Calu3 (cell line): Measurements from ENCODE around the gene MLLT3. TPM values are rescaled to one million over a fixed set of nuclear protein-coding genes. Genes with fewer than 3 reads are reported as not detected.

ENCODE experiments used
- BruUV-seq: library from RNA; stranded (reverse); fragments of 400-500 nt; replicated peaks from 2 replicates; lab custom pipeline; 2021; lab: Mats Ljungman, UMichigan
- CTCF ChIA-PET: fragments of 300-600 bp; sonication (Branson Sonifier 250); formaldehyde crosslinking; loops from one replicate; lab custom pipeline; 2022; ENCODE audit warnings: antibody characterized with exemption; lab: Charles Lee
- DNase-seq: peaks from one replicate; pipeline ENCODE4 v3.0.0; 2022
- H3K27ac Mint-ChIP-seq: one replicate; pipeline ENCODE4 v1.8.0; 2022; ENCODE audit warnings: mixed read lengths; ENCODE audit not compliant: unreplicated experiment
- H3K27me3 Mint-ChIP-seq: one replicate; pipeline ENCODE4 v1.8.0; 2022; ENCODE audit warnings: mixed read lengths; ENCODE audit not compliant: unreplicated experiment
- H3K36me3 Mint-ChIP-seq: one replicate; pipeline ENCODE4 v1.8.0; 2022; ENCODE audit warnings: mild to moderate bottlenecking, moderate library complexity, mixed read lengths; ENCODE audit not compliant: insufficient read depth, unreplicated experiment
- H3K4me1 Mint-ChIP-seq: one replicate; pipeline ENCODE4 v1.8.0; 2022; ENCODE audit warnings: mild to moderate bottlenecking, low read depth, mixed read lengths; ENCODE audit not compliant: unreplicated experiment
- H3K4me3 Mint-ChIP-seq: one replicate; pipeline ENCODE4 v1.8.0; 2022; ENCODE audit warnings: mild to moderate bottlenecking, low read depth, moderate library complexity, mixed read lengths; ENCODE audit not compliant: unreplicated experiment
- H3K9me3 Mint-ChIP-seq: one replicate; pipeline ENCODE4 v1.8.0; 2022; ENCODE audit warnings: low read depth, mixed read lengths; ENCODE audit not compliant: unreplicated experiment
- intact Hi-C: fragments of 100-400 bp; cut with micrococcal nuclease; formaldehyde crosslinking; loops from one replicate; pipeline ENCODE4 v1.10.0; 2022; ENCODE audit not compliant: unreplicated experiment
- total RNA-seq: library from RNA; stranded (reverse); gene quantifications from 2 replicates; pipeline ENCODE4 v1.2.3, GENCODE V29; 2022
- TF ChIP-seq, protein P1 (sequence below): fragments of 200-600 bp; IDR thresholded peaks from one replicate; pipeline ENCODE4 v1.8.0; 2022; ENCODE audit warnings: antibody characterized with exemption; ENCODE audit not compliant: unreplicated experiment

Gene MLLT3
- total RNA-seq, 1 experiment from 2014 or later, result 23.1 TPM

DNA sequence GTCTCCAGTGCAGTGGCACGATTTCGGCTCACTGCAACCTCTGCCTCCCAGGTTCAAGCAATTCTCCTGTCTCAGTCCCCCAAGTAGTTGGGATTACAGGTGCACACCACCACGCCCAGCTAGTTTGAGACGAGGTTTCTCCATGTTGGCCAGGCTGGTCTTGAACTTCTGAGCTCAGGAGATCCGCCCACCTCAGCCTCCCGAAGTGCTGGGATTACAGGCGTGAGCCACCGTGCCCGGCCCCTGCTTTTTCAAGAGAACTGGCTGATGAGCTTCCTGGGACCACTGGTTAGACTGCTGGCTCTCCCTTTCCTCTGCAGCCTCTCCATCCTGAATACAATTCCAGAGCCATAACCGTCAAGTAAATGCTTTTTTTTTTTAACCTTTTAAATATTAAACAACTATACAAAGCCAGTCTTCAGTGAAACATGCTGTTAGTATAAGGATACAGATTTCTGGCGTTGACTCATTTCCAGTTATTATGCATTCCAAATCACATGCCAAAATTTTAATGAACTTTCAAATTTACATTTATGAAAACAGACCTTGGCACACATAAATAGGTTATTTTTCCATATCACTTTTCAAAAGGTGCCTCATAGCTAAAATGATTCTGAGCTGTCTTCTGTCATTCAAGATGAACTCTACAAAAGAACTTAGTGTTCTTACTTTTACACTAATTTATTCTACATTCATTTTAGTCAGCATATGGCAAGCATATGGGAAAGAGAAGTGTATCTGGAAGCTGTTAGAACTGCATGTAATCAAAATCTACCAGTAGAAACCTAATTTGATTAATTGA is 116.0 kb downstream of the MLLT3 start:
- CTCF ChIA-PET, result no interaction called here
- TF ChIP-seq, protein P1, sequence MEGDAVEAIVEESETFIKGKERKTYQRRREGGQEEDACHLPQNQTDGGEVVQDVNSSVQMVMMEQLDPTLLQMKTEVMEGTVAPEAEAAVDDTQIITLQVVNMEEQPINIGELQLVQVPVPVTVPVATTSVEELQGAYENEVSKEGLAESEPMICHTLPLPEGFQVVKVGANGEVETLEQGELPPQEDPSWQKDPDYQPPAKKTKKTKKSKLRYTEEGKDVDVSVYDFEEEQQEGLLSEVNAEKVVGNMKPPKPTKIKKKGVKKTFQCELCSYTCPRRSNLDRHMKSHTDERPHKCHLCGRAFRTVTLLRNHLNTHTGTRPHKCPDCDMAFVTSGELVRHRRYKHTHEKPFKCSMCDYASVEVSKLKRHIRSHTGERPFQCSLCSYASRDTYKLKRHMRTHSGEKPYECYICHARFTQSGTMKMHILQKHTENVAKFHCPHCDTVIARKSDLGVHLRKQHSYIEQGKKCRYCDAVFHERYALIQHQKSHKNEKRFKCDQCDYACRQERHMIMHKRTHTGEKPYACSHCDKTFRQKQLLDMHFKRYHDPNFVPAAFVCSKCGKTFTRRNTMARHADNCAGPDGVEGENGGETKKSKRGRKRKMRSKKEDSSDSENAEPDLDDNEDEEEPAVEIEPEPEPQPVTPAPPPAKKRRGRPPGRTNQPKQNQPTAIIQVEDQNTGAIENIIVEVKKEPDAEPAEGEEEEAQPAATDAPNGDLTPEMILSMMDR, result no peak
- no TSS peak for BruUV-seq

DNA sequence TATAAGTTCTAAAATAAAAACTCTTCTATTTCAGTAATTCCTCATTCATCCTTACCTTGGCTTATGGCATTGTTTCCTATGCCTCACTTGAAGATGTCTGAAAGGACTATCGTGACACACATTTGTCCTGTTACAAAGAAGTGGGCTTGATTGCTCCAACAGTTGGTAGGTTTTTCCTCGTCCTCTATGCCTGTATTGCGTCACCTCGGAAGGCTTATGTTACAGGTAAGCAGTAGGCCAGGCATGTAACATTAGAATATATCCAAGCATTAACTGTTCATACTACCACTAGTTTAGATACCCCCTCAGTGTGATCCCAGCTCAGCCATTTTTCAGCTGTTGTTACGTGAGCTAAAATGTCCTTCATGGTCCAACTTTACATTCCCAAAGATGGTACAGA is 116.7 kb downstream of the MLLT3 start:
- TF ChIP-seq, protein P1, result no peak
- intact Hi-C loops, result no loop called here
- H3K36me3 Mint-ChIP-seq, result no peaks in the 10 kb centered on the region
- H3K4me1 Mint-ChIP-seq, result no peaks in the 10 kb centered on the region
- no peak overlapping the region for H3K27ac Mint-ChIP-seq
- H3K4me3 Mint-ChIP-seq, result no peak overlapping the region
- H3K9me3 Mint-ChIP-seq, result no peaks in the 10 kb centered on the region
- CTCF ChIA-PET, result no interaction called here
- no TSS peak for BruUV-seq
- DNase-seq, result no peak
- H3K27me3 Mint-ChIP-seq, result no peaks in the 10 kb centered on the region

More for the DNA sequence above, 116.0 kb downstream of the MLLT3 start:
- H3K27me3 Mint-ChIP-seq, result no peaks in the 10 kb centered on the region
- DNase-seq, result no peak
- intact Hi-C loops, result no loop called here
- no peaks in the 10 kb centered on the region for H3K9me3 Mint-ChIP-seq
- no peak overlapping the region for H3K4me3 Mint-ChIP-seq
- H3K4me1 Mint-ChIP-seq, result no peaks in the 10 kb centered on the region
- no peak overlapping the region for H3K27ac Mint-ChIP-seq
- no peaks in the 10 kb centered on the region for H3K36me3 Mint-ChIP-seq

DNA sequence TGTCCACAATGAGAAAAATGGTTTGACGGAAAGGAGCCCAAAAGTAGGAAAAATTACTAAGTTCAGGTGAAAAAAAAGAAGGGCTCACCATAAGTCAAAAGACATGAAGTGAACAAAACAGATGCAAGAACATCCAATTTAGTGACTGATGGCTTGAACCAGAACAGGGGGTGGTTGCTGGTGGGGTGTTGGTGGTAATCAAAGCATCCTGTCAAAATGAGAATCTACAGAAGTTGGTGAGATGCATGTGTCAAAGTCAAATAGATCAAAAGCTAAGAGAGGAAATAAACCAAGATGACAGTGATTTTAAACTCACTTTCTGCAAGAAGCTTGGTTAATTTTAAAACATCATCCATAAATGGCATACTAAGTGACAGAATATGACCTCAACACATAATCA is 117.4 kb downstream of the MLLT3 start:
- H3K9me3 Mint-ChIP-seq, result no peaks in the 10 kb centered on the region
- no peak overlapping the region for H3K4me3 Mint-ChIP-seq
- intact Hi-C loops, result no loop called here
- no peak for DNase-seq
- H3K27ac Mint-ChIP-seq, result no peak overlapping the region
- TF ChIP-seq, protein P1, result no peak
- no peaks in the 10 kb centered on the region for H3K4me1 Mint-ChIP-seq
- H3K36me3 Mint-ChIP-seq, result no peaks in the 10 kb centered on the region
- no TSS peak for BruUV-seq
- CTCF ChIA-PET, result no interaction called here
- H3K27me3 Mint-ChIP-seq, result no peaks in the 10 kb centered on the region

DNA sequence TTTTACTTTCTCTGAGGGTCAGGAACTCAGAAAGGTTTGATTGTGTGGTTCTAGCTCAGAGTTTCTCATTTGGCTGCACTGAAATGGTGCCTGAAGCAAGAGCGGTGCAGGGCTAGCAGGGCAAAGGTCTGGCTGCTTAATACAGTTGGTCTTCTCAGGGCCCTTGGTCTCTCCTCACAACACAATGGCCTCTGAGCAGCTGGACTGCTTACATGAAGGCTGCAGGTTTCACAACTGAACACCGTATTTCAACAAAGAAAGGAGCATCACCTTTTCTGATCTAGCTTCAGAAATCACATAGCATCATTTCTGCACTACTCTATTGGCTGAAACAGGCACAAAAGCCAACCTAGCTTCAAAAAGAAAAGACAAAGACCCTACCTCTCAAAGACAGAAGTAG is 122.2 kb downstream of the MLLT3 start:
- CTCF ChIA-PET, result no interaction called here
- DNase-seq, result no peak
- H3K36me3 Mint-ChIP-seq, result no peaks in the 10 kb centered on the region
- H3K27me3 Mint-ChIP-seq, result no peaks in the 10 kb centered on the region
- H3K9me3 Mint-ChIP-seq, result no peaks in the 10 kb centered on the region
- TF ChIP-seq, protein P1, result no peak
- no TSS peak for BruUV-seq
- intact Hi-C loops, result no loop called here
- no peak overlapping the region for H3K27ac Mint-ChIP-seq
- no peak overlapping the region for H3K4me3 Mint-ChIP-seq
- no peaks in the 10 kb centered on the region for H3K4me1 Mint-ChIP-seq
